K562 (cell line): ENCODE data around the gene TMED4. TPM values are rescaled to one million over a fixed set of nuclear protein-coding genes. Genes with fewer than 3 reads are reported as not detected.

Source experiments
- CBX1 ChIP-seq: sonication (generic); IDR thresholded peaks from 2 replicates; pipeline ENCODE4 v1.6.1; 2016; ENCODE audit warnings: antibody characterized with exemption, low read depth, mild to moderate bottlenecking
- CCAR2 ChIP-seq: fragments of 200-400 bp; formaldehyde crosslinking; IDR thresholded peaks from 2 replicates; pipeline ENCODE4 v1.6.1; 2017; ENCODE audit warnings: mild to moderate bottlenecking, low read depth, low read length
- FOXK2 ChIP-seq, 2 experiments: fragments of 450-650 bp; IDR thresholded peaks in 1 of 2; conservative IDR thresholded peaks in 1 of 2; 2 replicates each; pipeline ENCODE4 v1.6.1; 2016; ENCODE audit warnings: low read depth in 2 of 2, mild to moderate bottlenecking in 1 of 2
- GMEB1 ChIP-seq: fragments of 250-450 bp; sonication (Bioruptor Pico); IDR thresholded peaks from 2 replicates; pipeline ENCODE4 v1.4.0; 2020; ENCODE audit warnings: mild to moderate bottlenecking
- HES1 ChIP-seq: fragments of 450-650 bp; IDR thresholded peaks from 2 replicates; pipeline ENCODE4 v1.6.1; 2016; ENCODE audit warnings: low read depth, mild to moderate bottlenecking, moderate library complexity
- MECOM ChIP-seq: fragments of 250-450 bp; sonication (Bioruptor Pico); IDR thresholded peaks from 2 replicates; pipeline ENCODE4 v1.8.0; 2022; ENCODE audit warnings: inconsistent platforms
- MGA ChIP-seq: fragments of 450-650 bp; IDR thresholded peaks from 2 replicates; pipeline ENCODE4 v1.6.1; 2016; ENCODE audit warnings: mild to moderate bottlenecking, moderate library complexity
- SAFB ChIP-seq: fragments of 200-400 bp; formaldehyde crosslinking; IDR thresholded peaks from 2 replicates; pipeline ENCODE4 v1.6.1; 2017; ENCODE audit warnings: low read depth, low read length, borderline replicate concordance
- STAT5B ChIP-seq: fragments of 250-450 bp; sonication (Bioruptor Pico); IDR thresholded peaks from 2 replicates; pipeline ENCODE4 v1.8.0; 2021; ENCODE audit warnings: mild to moderate bottlenecking, inconsistent platforms
- TAF15 ChIP-seq: fragments of 200-400 bp; formaldehyde crosslinking; IDR thresholded peaks from 2 replicates; pipeline ENCODE4 v1.6.1; 2017; ENCODE audit warnings: mild to moderate bottlenecking, low read depth, low read length, moderate library complexity
- TAL1 ChIP-seq: fragments of 450-650 bp; IDR thresholded peaks from 2 replicates; pipeline ENCODE4 v1.6.1; 2016; ENCODE audit warnings: mild to moderate bottlenecking
- ZFPM2 ChIP-seq: fragments of 250-450 bp; sonication (Bioruptor Pico); IDR thresholded peaks from 2 replicates; pipeline ENCODE4 v1.5.1; 2022; ENCODE audit warnings: mild to moderate bottlenecking
- ZNF146 ChIP-seq: IDR thresholded peaks from one replicate; pipeline ENCODE4 v1.6.1; 2018; ENCODE audit warnings: missing compliant biosample characterization; ENCODE audit not compliant: unreplicated experiment
- ZNF76 ChIP-seq: fragments of 250-450 bp; sonication (Bioruptor Pico); IDR thresholded peaks from 2 replicates; pipeline ENCODE4 v1.4.0; 2020; ENCODE audit warnings: mild to moderate bottlenecking, moderate library complexity, borderline replicate concordance
- ZNF77 ChIP-seq: fragments of 250-450 bp; sonication (Bioruptor Pico); IDR thresholded peaks from 2 replicates; pipeline ENCODE4 v1.5.0; 2020
- polyA plus RNA-seq, 8 experiments: library from polyadenylated mRNA; depleted of rRNA in 4 of 8; stranded (reverse) in 5 of 8; unstranded in 3 of 8; fragments of >200 nt; fragmentation: Nextera tagmentation in 2 of 8; fragmentation: Illumina TruSeq in 1 of 8; extraction: Ambion mirVana in 2 of 8; extraction: Trizol in 1 of 8; gene quantifications; 2 replicates each; pipeline versions ENCODE4 v1.2.1 to v1.2.3, GENCODE V29; 2011 to 2014; ENCODE audit warnings: inconsistent platforms in 1 of 8, missing spikeins in 1 of 8
- total RNA-seq, 7 experiments: library from RNA; depleted of rRNA in 6 of 7; stranded (reverse); fragments of >200 nt in 6 of 7; fragmentation: Illumina TruSeq in 2 of 7; extraction: Trizol in 2 of 7; gene quantifications; 2 replicates each; pipeline versions ENCODE4 v1.2.1 to v1.2.3, GENCODE V29; 2011 to 2021; ENCODE audit warnings: low replicate concordance in 1 of 7

TMED4 gene
- total and polyA plus RNA-seq, 9 of the 15 experiments (the other 6 are each of a cell fraction or from before 2014, with no cell fraction given): 20.3 to 64.0 (median 42.1) TPM

- TF ChIP-seq MGA: peak; percentile 65; the same call in 1 of the 2 replicates
- TF ChIP-seq FOXK2 (conservative IDR thresholded peaks at IDR 0.05 in 1 of 2, IDR thresholded peaks at IDR 0.05 in 1 of 2; ENCODE audit: low read depth in 2 of 2): peak in 1 of 2 experiments; percentile 50; a peak in 2 of 4 replicates
- TF ChIP-seq TAF15: no peak
- no peak for TF ChIP-seq TAL1
- TF ChIP-seq STAT5B (CRISPR knock-in tag): no peak
- TF ChIP-seq HES1: no peak
- no peak for TF ChIP-seq ZNF76 (CRISPR knock-in tag)
- TF ChIP-seq CBX1: no peak
- TF ChIP-seq ZNF146 (CRISPR knock-in tag): peak; percentile 6
- TF ChIP-seq SAFB: peak; percentile 40; the same call in 1 of the 2 replicates
- no peak for TF ChIP-seq CCAR2
- no peak for TF ChIP-seq MECOM (CRISPR knock-in tag)
- TF ChIP-seq ZFPM2 (CRISPR knock-in tag): no peak
- TF ChIP-seq ZNF77: no peak
- 0 out of 2 replicates have a peak, but pooled peaks have one; percentile 30 for TF ChIP-seq GMEB1
These were observed at the start of gene TMED4 (continued) for GRCh38 chr7:44581879-44582603.
